Thyroid gland (tissue), 4 donors: ENCODE results near the gene CTDP1. TPM values are rescaled to one million over a fixed set of nuclear protein-coding genes. Genes with fewer than 3 reads are reported as not detected.
"Not testable (repeated sequence)": the region's sequence is repeated elsewhere in the genome, so short reads cannot be mapped to it uniquely, and the experiment has no call there.

Experiments
- DNase-seq, 2 donors: peaks; one replicate each; pipeline ENCODE4 v3.0.0-alpha.2; 2019
- H3K27ac ChIP-seq, 3 donors: fragments of 200-600 bp; sonication (generic); 1 replicate in 2 of 3; 2 replicates in 1 of 3; pipeline ENCODE4 v1.5.1; 2016 to 2019; ENCODE audit warnings: mild to moderate bottlenecking in 1 of 3, moderate library complexity in 1 of 3
- H3K27me3 ChIP-seq: fragments of 200-600 bp; sonication (generic); one replicate; pipeline ENCODE4 v1.5.1; 2019
- H3K36me3 ChIP-seq, 2 donors: fragments of 200-600 bp; sonication (generic); one replicate each; pipeline ENCODE4 v1.5.1; 2016 to 2019
- H3K4me1 ChIP-seq, 2 donors: fragments of 200-600 bp; sonication (generic); one replicate each; pipeline ENCODE4 v1.5.1; 2017 to 2019
- H3K4me3 ChIP-seq, 3 donors: fragments of 200-600 bp; sonication (generic); replicated peaks in 1 of 3; 1 replicate in 2 of 3; 2 replicates in 1 of 3; pipeline ENCODE4 v1.5.1; 2016; ENCODE audit warnings: mild to moderate bottlenecking in 1 of 3
- H3K9me3 ChIP-seq: fragments of 200-600 bp; sonication (generic); one replicate; pipeline ENCODE4 v1.5.1; 2017
- POLR2A ChIP-seq, 2 donors: fragments of 450-650 bp; IDR thresholded peaks; one replicate each; pipeline ENCODE4 v1.6.1; 2017; ENCODE audit warnings: antibody characterized with exemption in 2 of 2, mild to moderate bottlenecking in 2 of 2, moderate library complexity in 1 of 2
- WGBS, 2 donors: methylation state at CpG; one replicate each; pipeline ENCODE4 v1.1.5; 2017; 5-methylcytosine and 5-hydroxymethylcytosine counted together
- intact Hi-C: fragments of 100-400 bp; cut with DNase I; formaldehyde crosslinking; loops from one replicate; pipeline ENCODE4 v1.15.1; 2023
- total RNA-seq, 4 donors: library from RNA; depleted of rRNA; stranded (reverse); fragments of >200 nt; gene quantifications; one replicate each; pipeline ENCODE4 v1.2.3, GENCODE V29; 2016
- TF ChIP-seq, protein P1 (sequence below), 6 experiments: fragments of 200-600 bp in 3 of 6; fragments of 450-650 bp in 3 of 6; sonication (generic) in 3 of 6; IDR thresholded peaks; one replicate each; pipeline ENCODE4 v1.5.1; 2016 to 2019; ENCODE audit warnings: antibody characterized with exemption in 6 of 6, mild to moderate bottlenecking in 2 of 6, inconsistent platforms in 1 of 6, moderate library complexity in 1 of 6

The CTDP1 gene
- total RNA-seq, 4 donors from 2014 or later: 18.5 to 23.6 (median 20.9) TPM

DNA sequence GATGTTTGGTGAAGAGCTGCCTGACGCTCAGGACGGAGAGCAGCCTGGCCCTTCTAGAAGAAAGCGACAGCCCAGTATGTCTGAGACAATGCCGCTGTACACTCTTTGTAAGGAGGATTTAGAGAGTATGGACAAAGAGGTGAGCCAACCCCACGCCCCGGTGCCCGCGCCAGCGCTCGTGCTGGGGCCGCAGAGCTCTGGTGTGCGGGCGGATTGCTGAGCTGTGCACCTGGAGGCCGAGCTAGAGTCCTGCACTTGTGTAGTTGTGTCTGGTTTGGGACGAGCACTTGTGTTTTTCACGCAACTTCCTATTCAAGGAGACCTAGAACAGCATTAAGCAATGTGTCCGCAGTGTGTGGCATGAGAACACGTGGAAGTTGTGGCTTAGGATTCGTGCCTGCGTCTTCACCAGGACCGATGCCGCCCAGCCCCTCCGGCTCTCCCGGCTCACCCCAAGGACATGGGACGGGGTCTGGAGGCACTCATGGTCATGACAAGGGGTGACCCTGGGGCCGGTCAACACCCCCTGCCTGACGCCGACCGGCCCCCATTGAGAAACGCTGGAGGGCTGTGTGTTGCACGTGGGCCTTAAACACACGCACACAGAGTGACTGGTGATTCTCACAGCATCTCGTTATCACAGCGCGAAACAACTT lies 49.5 kb downstream of the CTDP1 start:
- DNase-seq: no peak
- intact Hi-C loops: no loop called here
- H3K27me3 ChIP-seq: no peaks in the 10 kb centered on the region
- no peak overlapping the region for H3K27ac ChIP-seq
- TF ChIP-seq POLR2A (IDR thresholded peaks at IDR 0.05): no peak
- TF ChIP-seq, protein P1, sequence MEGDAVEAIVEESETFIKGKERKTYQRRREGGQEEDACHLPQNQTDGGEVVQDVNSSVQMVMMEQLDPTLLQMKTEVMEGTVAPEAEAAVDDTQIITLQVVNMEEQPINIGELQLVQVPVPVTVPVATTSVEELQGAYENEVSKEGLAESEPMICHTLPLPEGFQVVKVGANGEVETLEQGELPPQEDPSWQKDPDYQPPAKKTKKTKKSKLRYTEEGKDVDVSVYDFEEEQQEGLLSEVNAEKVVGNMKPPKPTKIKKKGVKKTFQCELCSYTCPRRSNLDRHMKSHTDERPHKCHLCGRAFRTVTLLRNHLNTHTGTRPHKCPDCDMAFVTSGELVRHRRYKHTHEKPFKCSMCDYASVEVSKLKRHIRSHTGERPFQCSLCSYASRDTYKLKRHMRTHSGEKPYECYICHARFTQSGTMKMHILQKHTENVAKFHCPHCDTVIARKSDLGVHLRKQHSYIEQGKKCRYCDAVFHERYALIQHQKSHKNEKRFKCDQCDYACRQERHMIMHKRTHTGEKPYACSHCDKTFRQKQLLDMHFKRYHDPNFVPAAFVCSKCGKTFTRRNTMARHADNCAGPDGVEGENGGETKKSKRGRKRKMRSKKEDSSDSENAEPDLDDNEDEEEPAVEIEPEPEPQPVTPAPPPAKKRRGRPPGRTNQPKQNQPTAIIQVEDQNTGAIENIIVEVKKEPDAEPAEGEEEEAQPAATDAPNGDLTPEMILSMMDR (IDR thresholded peaks at IDR 0.05): no peak
- 97 to 99% methylated on average over 31 of the region's 35 CpGs for WGBS, 2 donors
- H3K4me1 ChIP-seq: peaks cover 7 to 13% of the 10 kb centered on the region in 2 donors
- H3K4me3 ChIP-seq: no peak overlapping the region
- no peaks in the 10 kb centered on the region for H3K9me3 ChIP-seq
- peaks cover 17 to 21% of the 10 kb centered on the region in 2 donors for H3K36me3 ChIP-seq

DNA sequence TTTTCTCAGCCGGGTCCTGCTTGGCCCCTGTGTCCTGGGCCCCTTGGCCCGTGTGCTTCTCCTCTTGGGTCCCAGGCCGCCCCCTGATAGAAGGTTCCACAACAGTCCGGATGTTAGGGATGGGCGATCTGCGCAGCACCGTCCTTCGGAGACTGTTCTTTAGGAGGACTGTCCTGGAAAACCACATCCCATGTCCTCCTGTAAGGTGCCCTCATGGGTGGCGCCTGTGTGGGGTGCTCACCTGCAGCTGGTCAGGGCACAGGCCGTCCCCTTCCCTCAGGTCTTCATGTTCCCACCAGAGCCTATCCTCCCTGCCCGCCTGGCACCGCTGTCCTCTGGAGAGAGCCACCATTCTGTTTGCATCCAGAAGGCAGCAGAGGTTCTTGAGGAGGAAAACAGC lies 50.0 kb downstream of the CTDP1 start:
- Histone ChIP-seq H3K36me3 (peaks cover 17 to 21% of the 10 kb centered on the region in 2 donors), H3K9me3 (no peaks in the 10 kb centered on the region), H3K27me3 (no peaks in the 10 kb centered on the region), H3K4me3 (no peak overlapping the region), H3K27ac (no peak overlapping the region), H3K4me1 (peaks cover 7 to 9% of the 10 kb centered on the region in 2 donors)
- TF ChIP-seq POLR2A (IDR thresholded peaks at IDR 0.05): no peak
- TF ChIP-seq, protein P1 (IDR thresholded peaks at IDR 0.05): no peak
- intact Hi-C loops: no loop called here
- 92 to 96% methylated on average over 8 of the region's 12 CpGs for WGBS, 2 donors
- no peak for DNase-seq

DNA sequence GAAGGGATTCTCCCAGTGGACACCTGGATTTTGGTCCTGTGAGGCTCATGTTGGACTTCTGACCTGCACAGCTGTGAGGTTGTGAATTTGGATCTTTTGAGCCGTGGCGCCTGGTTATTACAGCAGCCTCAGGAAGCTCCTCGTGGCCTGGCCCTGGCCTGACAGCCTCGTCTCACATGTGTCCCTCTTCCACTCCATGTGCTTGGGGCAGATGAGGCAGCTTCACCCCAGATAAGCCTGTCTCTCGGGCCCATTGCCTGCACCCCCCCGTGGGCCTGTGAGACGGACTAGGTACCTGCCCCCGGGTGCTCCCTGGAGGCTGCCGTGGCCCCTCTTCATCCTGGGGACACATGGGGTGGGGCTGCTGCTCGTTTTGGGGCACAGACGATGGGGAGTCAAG lies 51.2 kb downstream of the CTDP1 start:
- no peak for DNase-seq
- H3K4me3 ChIP-seq: no peak overlapping the region
- H3K27me3 ChIP-seq: no peaks in the 10 kb centered on the region
- intact Hi-C loops: no loop called here
- H3K4me1 ChIP-seq: no peaks in the 10 kb centered on the region
- WGBS, 2 donors: 93 to 96% methylated on average over 5 to 11 of the region's 11 CpGs
- TF ChIP-seq, protein P1 (IDR thresholded peaks at IDR 0.05): no peak
- TF ChIP-seq POLR2A (IDR thresholded peaks at IDR 0.05): no peak
- no peak overlapping the region for H3K27ac ChIP-seq
- H3K9me3 ChIP-seq: no peaks in the 10 kb centered on the region
- peaks cover 20 to 29% of the 10 kb centered on the region in 2 donors for H3K36me3 ChIP-seq

GRCh38 chr18:79731881-79732720 lies 52.5 kb downstream of the CTDP1 start:
- H3K4me3 ChIP-seq, H3K9me3 ChIP-seq, H3K27me3 ChIP-seq, H3K27ac ChIP-seq, intact Hi-C loops, DNase-seq, H3K4me1 ChIP-seq: not testable (repeated sequence)
- H3K36me3 ChIP-seq: peaks cover 29 to 31% of the 10 kb centered on the region in 2 donors
- WGBS, 2 donors: 91 to 96% methylated on average over 12 to 13 of the region's 17 CpGs

DNA sequence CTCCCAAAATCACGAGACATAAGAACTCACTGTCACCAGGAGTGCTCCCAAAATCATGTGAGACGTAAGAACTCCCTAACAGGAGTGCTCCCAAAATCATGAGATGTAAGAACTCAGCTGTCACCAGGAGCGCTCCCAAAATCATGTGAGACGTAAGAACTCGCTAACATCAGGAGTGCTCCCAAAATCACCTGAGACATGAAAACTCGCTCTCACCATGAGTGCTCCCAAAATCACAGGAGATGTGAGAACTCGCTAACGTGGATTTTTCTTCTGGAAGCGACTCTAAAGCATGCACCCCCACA lies 53.1 kb downstream of the CTDP1 start:
- intact Hi-C loops: no loop called here
- 95 to 99% methylated on average over 9 of the region's 9 CpGs for WGBS, 2 donors
- no peaks in the 10 kb centered on the region for H3K27me3 ChIP-seq
- no peak overlapping the region for H3K27ac ChIP-seq
- no peaks in the 10 kb centered on the region for H3K4me1 ChIP-seq
- no peaks in the 10 kb centered on the region for H3K9me3 ChIP-seq
- H3K4me3 ChIP-seq: no peak overlapping the region
- no peak for DNase-seq
- no peak for TF ChIP-seq POLR2A (IDR thresholded peaks at IDR 0.05)
- TF ChIP-seq, protein P1 (IDR thresholded peaks at IDR 0.05): no peak
- peaks cover 29 to 32% of the 10 kb centered on the region in 2 donors for H3K36me3 ChIP-seq
